Activated CD4-positive, alpha-beta T cell treated with anti-CD3 and anti-CD28 coated beads for 36 hours (primary cell): ENCODE results near the gene ALPG. TPM values are rescaled to one million over a fixed set of nuclear protein-coding genes. Genes with fewer than 3 reads are reported as not detected.
"Not testable (repeated sequence)": the region's sequence is repeated elsewhere in the genome, so short reads cannot be mapped to it uniquely, and the experiment has no call there.

Source experiments
- ATAC-seq: fragments of 200-7000 bp; cut with Tn5 transposase; one replicate; pipeline ENCODE4 v1.10.0; 2021; ENCODE audit warnings: mild to moderate bottlenecking, moderate library complexity
- CTCF ChIA-PET: fragments of 350-600 bp; sonication (Branson Sonifier 250); formaldehyde crosslinking; loops from one replicate; lab custom pipeline; 2021; ENCODE audit warnings: antibody characterized with exemption; lab: Charles Lee
- POLR2A ChIA-PET: fragments of 350-600 bp; sonication (Branson Sonifier 250); formaldehyde crosslinking; loops from one replicate; lab custom pipeline; 2021; ENCODE audit warnings: antibody characterized with exemption, inconsistent platforms; lab: Charles Lee
- DNase-seq: peaks from one replicate; pipeline ENCODE4 v3.0.0-alpha.2; 2020
- H3K27ac Mint-ChIP-seq: one replicate; pipeline ENCODE4 v1.8.0; 2021; ENCODE audit warnings: mixed read lengths
- H3K27me3 Mint-ChIP-seq: one replicate; pipeline ENCODE4 v1.8.0; 2021; ENCODE audit warnings: mixed read lengths
- H3K36me3 Mint-ChIP-seq: one replicate; pipeline ENCODE4 v1.8.0; 2021; ENCODE audit warnings: low read depth, mixed read lengths
- H3K4me1 Mint-ChIP-seq: one replicate; pipeline ENCODE4 v1.8.0; 2021; ENCODE audit warnings: mixed read lengths
- H3K4me3 Mint-ChIP-seq: one replicate; pipeline ENCODE4 v1.8.0; 2021; ENCODE audit warnings: mild to moderate bottlenecking, moderate library complexity, mixed read lengths
- H3K9me3 Mint-ChIP-seq: one replicate; pipeline ENCODE4 v1.8.0; 2021; ENCODE audit warnings: low read depth, mixed read lengths
- intact Hi-C, 2 experiments: fragments of 100-400 bp; cut with DNase I in 1 of 2; cut with micrococcal nuclease in 1 of 2; formaldehyde crosslinking; loops; one replicate each; pipeline versions ENCODE4 v1.14.2 to v1.15.1; 2022 to 2024; cut with DNase I, micrococcal nuclease
- total RNA-seq, 2 experiments: library from RNA; stranded (reverse); gene quantifications; one replicate each; pipeline ENCODE4 v1.2.3, GENCODE V29; 2021

ALPG gene
- not detected for total RNA-seq

DNA sequence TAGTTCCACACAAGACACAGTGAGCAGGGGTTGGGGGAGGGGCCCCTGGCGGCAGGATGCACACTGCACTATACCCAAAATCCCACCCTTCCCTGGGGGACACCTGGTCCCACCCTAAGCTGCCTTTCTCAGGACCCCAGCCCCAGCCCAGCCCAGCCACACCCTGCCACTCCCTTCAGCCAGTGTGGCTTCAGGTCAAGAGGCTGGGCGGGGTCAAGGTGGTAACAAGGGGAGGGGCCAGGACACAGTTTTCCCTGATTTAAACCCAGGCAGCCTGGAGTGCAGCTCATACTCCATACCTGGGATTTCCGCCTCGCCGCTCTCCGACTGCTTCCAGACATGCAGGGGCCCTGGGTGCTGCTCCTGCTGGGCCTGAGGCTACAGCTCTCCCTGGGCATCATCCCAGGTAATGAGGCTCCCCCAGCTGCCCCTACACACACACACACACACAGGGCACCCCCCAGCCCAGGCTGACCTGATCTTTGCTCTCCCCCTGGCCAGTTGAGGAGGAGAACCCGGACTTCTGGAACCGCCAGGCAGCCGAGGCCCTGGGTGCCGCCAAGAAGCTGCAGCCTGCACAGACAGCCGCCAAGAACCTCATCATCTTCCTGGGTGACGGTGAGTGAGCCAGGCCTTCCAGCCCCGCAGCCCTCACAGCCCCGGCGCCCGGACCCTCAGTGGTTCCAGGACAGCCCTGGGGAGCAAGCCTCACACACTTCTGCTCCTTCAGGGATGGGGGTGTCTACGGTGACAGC is at the start of gene ALPG:
Gene ALPG, plus strand, starts transcription at position 289 of the 755 bp plus-strand sequence. Its CDS starts 51 bp downstream, at position 340.
- Mint-ChIP-seq H3K4me3 (no peak within 1 kb of the TSS), H3K9me3 (no peaks in the 10 kb centered on the region), H3K4me1 (no peaks in the 10 kb centered on the region), H3K27me3 (no peaks in the 10 kb centered on the region), H3K36me3 (no peaks in the 10 kb centered on the region), H3K27ac (no peak within 1 kb of the TSS)
- DNase-seq (no peak), ATAC-seq (no peak)
- intact Hi-C loops, result no loop called here
- CTCF ChIA-PET, result no interaction called here
- POLR2A ChIA-PET, result no interaction called here

DNA sequence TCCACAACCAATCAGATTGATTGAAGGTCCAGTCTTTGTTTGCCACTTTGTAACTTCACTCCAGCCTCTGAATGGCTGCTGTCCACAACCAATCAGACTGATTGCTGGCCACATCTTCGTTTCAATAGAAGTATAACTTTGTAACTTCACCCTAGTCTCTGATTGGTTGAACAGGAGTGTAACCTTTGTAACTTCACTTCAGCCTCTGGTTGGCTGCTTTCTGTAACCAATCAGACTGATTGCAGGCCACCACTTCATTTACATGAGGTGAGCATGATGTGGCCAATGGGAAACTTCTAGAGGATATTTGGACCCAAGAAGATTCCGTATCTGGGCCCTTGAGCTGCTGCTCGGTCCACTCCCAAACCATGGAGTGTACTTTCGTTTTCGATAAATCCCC is 45.0 kb upstream of the ALPG start:
- no peak for ATAC-seq
- H3K4me3 Mint-ChIP-seq, result no peak overlapping the region
- H3K27ac Mint-ChIP-seq, result no peak overlapping the region
- peaks cover under 1% of the 10 kb centered on the region for H3K27me3 Mint-ChIP-seq
- POLR2A ChIA-PET, result no interaction called here
- intact Hi-C loops, result no loop called here
- H3K36me3 Mint-ChIP-seq, result no peaks in the 10 kb centered on the region
- H3K4me1 Mint-ChIP-seq, result peaks cover 23% of the 10 kb centered on the region
- DNase-seq, result no peak
- H3K9me3 Mint-ChIP-seq, result no peaks in the 10 kb centered on the region
- CTCF ChIA-PET, result interaction anchor here (0.7 kb wide), 1 partner anchor 505 kb away, joined by 3 read pairs; no protein-coding TSS in a partner anchor

GRCh38 chr2:232362174-232362900 is 44.3 kb upstream of the ALPG start:
- Mint-ChIP-seq H3K36me3 (no peaks in the 10 kb centered on the region), H3K4me3 (no peak overlapping the region), H3K4me1 (peaks cover 23% of the 10 kb centered on the region), H3K27me3 (no peaks in the 10 kb centered on the region), H3K9me3 (no peaks in the 10 kb centered on the region), H3K27ac (no peak overlapping the region)
- DNase-seq (no peak), ATAC-seq (no peak)
- ChIA-PET CTCF (interaction anchor here (0.6 to 0.7 kb wide), 2 partner anchors 245 to 505 kb away, joined by 3 read pairs; no protein-coding TSS in a partner anchor), POLR2A (interaction anchor here (0.6 kb wide), 1 partner anchor 73 kb away, joined by 4 read pairs; no protein-coding TSS in a partner anchor)
- intact Hi-C loops, result no loop called here

- peaks cover 23% of the 10 kb centered on the region for H3K4me1 Mint-ChIP-seq
- intact Hi-C loops, H3K27me3 Mint-ChIP-seq, DNase-seq, H3K9me3 Mint-ChIP-seq, H3K36me3 Mint-ChIP-seq: not testable (repeated sequence)
- H3K4me3 Mint-ChIP-seq, result peak overlapping the region; percentile 67
- ChIA-PET CTCF (interaction anchor here (1.1 kb wide), 1 partner anchor 123 kb away, joined by 3 read pairs; no protein-coding TSS in a partner anchor), POLR2A (interaction anchor here (0.6 kb wide), 1 partner anchor 72 kb away, joined by 4 read pairs; no protein-coding TSS in a partner anchor)
- ATAC-seq, result peak; percentile 24
- H3K27ac Mint-ChIP-seq, result peak overlapping the region; percentile 85
These were observed 43.4 kb upstream of the ALPG start for GRCh38 chr2:232363064-232363783.

DNA sequence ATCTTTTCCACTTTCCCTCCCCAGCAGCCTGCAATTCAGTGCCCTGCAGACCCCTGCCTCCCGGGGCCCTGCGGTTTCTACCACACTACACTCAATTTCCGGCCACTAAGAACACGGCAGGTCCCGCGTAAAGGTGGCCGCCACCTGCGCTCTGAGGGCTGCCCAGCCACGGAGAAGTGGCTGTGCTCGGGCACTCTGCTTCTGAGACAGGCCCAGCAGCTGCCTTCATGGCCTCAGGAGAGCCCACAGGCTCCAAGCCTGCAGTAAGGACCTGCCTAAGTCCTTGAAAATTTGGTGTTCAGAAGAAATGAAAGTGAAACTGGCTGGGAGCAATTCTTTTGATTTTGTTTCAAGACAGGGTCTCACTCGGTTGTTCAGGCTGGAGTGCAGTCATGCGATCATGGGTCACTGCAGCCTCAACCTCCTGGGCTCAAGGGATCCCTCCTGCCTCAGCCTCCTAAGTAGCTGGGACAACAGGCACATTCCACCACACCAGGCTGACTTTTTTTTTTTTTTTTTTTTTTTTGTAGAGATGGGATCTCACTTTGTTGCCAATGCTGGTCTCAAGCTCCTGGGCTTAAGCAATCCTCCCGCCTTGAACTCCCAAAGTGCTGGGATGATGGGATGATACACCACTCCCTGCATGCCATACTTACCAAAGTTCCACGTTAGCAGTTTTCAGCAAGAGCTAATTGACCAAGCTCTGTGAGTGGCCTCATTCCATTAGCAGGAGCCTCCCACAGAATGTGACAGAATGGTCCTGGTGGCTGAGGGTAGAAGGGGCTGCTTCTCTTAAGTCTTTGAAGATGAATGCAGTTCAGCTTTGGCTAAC is 42.6 kb upstream of the ALPG start:
- ChIA-PET CTCF (interaction anchor here (1.1 kb wide), 2 partner anchors 28 to 124 kb away, joined by 3 to 5 read pairs; no protein-coding TSS in a partner anchor), POLR2A (no interaction called here)
- no peaks in the 10 kb centered on the region for H3K9me3 Mint-ChIP-seq
- ATAC-seq, result peak; percentile 80
- peak; percentile 41 for DNase-seq
- no peaks in the 10 kb centered on the region for H3K36me3 Mint-ChIP-seq
- H3K4me3 Mint-ChIP-seq, result peak overlapping the region; percentile 67
- peaks cover 23% of the 10 kb centered on the region for H3K4me1 Mint-ChIP-seq
- peak overlapping the region; percentile 85 for H3K27ac Mint-ChIP-seq
- intact Hi-C loops, result loop anchor here in 1 of 2 experiments (2.0 kb wide), 1 partner anchor 77 kb away; no protein-coding TSS in a partner anchor
- H3K27me3 Mint-ChIP-seq, result no peaks in the 10 kb centered on the region

DNA sequence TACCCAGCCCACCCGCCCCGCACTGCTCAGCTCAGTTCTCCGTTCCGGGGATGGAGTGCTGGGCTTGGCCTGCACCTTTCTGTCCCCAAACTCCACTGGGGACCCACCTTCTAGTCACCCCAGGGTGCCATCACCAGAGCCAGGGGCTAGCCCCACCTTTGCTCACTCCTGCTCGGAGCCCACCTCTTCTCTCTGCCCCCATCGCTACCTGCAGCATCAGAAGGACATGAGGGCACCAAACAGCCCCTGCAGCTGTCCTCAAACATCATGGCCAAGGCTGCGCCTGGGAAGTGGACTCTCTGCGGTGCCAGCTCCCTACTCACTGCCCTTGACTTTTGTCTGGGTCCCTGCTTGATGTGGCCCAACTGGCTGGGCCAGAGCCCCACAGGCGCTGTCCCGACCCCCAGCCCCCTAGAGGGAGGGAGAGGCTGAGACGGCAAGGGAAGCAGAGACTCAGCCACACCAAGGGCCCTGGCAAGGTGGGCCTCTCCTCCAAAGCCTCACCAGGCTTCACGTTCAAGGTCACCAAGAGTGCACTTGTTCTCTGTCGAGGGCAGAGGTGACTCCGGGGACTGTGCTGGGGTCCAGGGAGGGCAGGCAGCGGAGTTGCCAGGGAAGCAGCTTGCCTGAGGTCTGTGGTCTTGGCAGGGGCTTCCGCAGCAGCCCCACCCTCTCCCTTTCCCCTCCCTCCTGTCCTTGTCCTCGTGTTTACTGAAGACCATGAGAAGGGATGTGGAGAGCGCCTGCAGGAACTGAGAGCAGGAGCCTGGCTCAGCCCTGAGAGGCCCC is 41.6 kb upstream of the ALPG start:
- not testable (repeated sequence) for DNase-seq

DNA sequence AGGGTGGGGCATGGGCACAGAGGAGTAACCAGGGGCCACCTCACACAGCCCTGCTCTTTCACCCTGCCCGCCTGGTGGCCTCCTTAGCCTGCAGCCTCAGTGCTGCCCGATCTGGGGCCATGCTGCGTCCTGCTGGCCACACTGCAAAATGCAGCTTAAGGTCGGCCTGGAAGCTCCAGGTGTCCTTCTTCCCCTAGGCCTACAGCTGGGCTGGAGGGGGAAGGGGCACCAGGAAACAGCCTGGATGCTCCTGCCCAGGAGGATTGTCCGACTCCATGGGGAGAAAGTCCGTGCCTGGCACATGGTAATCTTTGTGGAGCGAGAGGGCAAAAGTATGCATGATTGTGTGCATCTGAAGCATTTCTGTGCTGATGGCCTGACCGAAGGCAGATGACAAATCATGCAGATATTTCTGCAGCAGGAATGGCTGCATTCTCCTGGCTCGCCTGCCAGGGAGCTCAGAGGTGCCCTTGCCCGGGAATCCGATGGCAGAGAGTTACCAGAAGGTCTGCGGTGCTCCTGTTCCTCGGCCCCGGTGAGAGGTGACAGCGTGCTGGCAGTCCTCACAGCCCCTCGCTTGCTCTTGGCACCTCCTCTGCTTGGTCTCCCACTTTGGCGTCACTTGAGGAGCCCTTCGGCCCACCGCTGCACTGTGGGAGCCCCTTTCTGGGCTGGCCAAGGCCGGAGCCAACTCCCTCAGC is 40.9 kb upstream of the ALPG start:
- Mint-ChIP-seq H3K36me3 (no peaks in the 10 kb centered on the region), H3K27ac (no peak overlapping the region), H3K4me3 (no peak overlapping the region), H3K4me1 (peaks cover 23% of the 10 kb centered on the region), H3K9me3 (no peaks in the 10 kb centered on the region), H3K27me3 (no peaks in the 10 kb centered on the region)
- ATAC-seq (peak; percentile 70), DNase-seq (peak; percentile 43)
- ChIA-PET POLR2A (no interaction called here), CTCF (interaction anchor here (1.1 kb wide), 1 partner anchor 13 kb away, joined by 3 read pairs; no protein-coding TSS in a partner anchor)
- intact Hi-C loops, result loop anchor here in 1 of 2 experiments (2.0 kb wide), 1 partner anchor 75 kb away; no protein-coding TSS in a partner anchor

More for the DNA sequence above, 41.6 kb upstream of the ALPG start:
- H3K4me3 Mint-ChIP-seq, ATAC-seq, H3K27me3 Mint-ChIP-seq, H3K9me3 Mint-ChIP-seq, POLR2A ChIA-PET, H3K36me3 Mint-ChIP-seq, H3K27ac Mint-ChIP-seq: not testable (repeated sequence)
- intact Hi-C loops, result loop anchor here in 1 of 2 experiments (2.0 kb wide), 1 partner anchor 76 kb away; no protein-coding TSS in a partner anchor
- CTCF ChIA-PET, result interaction anchor here (1.1 kb wide), 1 partner anchor 29 kb away, joined by 5 read pairs; no protein-coding TSS in a partner anchor
- H3K4me1 Mint-ChIP-seq, result peaks cover 23% of the 10 kb centered on the region

- H3K4me1 Mint-ChIP-seq, result peaks cover 23% of the 10 kb centered on the region
- H3K9me3 Mint-ChIP-seq, H3K36me3 Mint-ChIP-seq, H3K27ac Mint-ChIP-seq, ATAC-seq, intact Hi-C loops, POLR2A ChIA-PET, H3K4me3 Mint-ChIP-seq, DNase-seq, H3K27me3 Mint-ChIP-seq: not testable (repeated sequence)
- CTCF ChIA-PET, result interaction anchor here (0.8 to 1.1 kb wide), 2 partner anchors 14 to 32 kb away, joined by 3 read pairs; no protein-coding TSS in a partner anchor
These were observed 40.2 kb upstream of the ALPG start for GRCh38 chr2:232366461-232366860.

DNA sequence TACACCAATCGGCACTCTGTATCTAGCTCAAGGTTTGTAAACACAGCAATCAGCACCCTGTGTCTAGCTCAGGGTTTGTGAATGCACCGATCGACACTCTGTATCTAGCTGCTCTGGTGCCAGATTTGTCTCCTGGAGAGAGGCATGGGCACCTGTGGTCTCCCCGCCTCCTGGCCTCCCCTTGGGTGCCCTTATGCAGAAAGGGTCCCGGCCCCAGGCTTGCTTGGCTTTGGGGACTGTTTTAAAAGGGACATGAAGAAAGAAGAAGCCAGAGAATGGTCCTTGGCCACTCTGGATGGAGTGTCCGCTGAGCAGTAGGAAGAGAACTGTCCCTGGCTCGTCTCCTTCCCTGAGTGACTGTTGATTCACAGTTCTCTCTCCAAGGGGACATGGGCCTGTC is 39.6 kb upstream of the ALPG start:
- CTCF ChIA-PET, result interaction anchor here (0.8 kb wide), 1 partner anchor 33 kb away, joined by 3 read pairs; no protein-coding TSS in a partner anchor
- no peaks in the 10 kb centered on the region for H3K9me3 Mint-ChIP-seq

More for the DNA sequence above, 39.6 kb upstream of the ALPG start:
- ATAC-seq (no peak), DNase-seq (no peak)
- no peak overlapping the region for H3K4me3 Mint-ChIP-seq
- peaks cover 23% of the 10 kb centered on the region for H3K4me1 Mint-ChIP-seq
- POLR2A ChIA-PET, result no interaction called here
- no peaks in the 10 kb centered on the region for H3K36me3 Mint-ChIP-seq
- H3K27me3 Mint-ChIP-seq, result no peaks in the 10 kb centered on the region
- H3K27ac Mint-ChIP-seq, result no peak overlapping the region
- intact Hi-C loops, result no loop called here
